K562 (cell line): ENCODE data around the gene BLTP3B. TPM values are rescaled to one million over a fixed set of nuclear protein-coding genes. Genes with fewer than 3 reads are reported as not detected.

Experiments
- ATAC-seq: fragments of 200-7000 bp; cut with Tn5 transposase; 3 replicates; pipeline ENCODE4 v1.9.1; 2020; ENCODE audit warnings: moderate library complexity
- BruUV-seq: library from RNA; stranded (reverse); fragments of 400-500 nt; replicated peaks from 2 replicates; lab custom pipeline; 2021; lab: Mats Ljungman, UMichigan
- CTCF ChIA-PET: fragments of 300-600 bp; formaldehyde crosslinking; extraction: SDS; loops from one replicate; lab custom pipeline; 2021; ENCODE audit warnings: low intra/inter-chr PET ratio; lab: Yijun Ruan, JAX
- POLR2A ChIA-PET: fragments of 300-600, 350-650 bp; sonication (Branson Sonifier 250); formaldehyde crosslinking; extraction: SDS; loops from one replicate; lab custom pipeline; 2021; ENCODE audit warnings: antibody characterized with exemption, inconsistent platforms; lab: Yijun Ruan, JAX
- DNase-seq, 4 experiments: peaks; one replicate each; pipeline versions ENCODE4 v3.0.0 to v3.0.0-alpha.2; 2011 to 2018; ENCODE audit warnings: low spot score in 3 of 4, mixed read lengths in 3 of 4; ENCODE audit errors: extremely low read depth in 1 of 4
- FAIRE-seq: peaks from 2 replicates; lab custom pipeline; 2011; peaks lifted over from hg19 to GRCh38; lab: Jason Lieb, UNC
- H2AFZ ChIP-seq: 2 replicates; pipeline ENCODE4 v1.6.0; 2011; ENCODE audit warnings: low read depth, low read length, control low read depth, inconsistent platforms
- H3K27ac ChIP-seq: fragments of 200-600 bp; 3 replicates; pipeline ENCODE4 v1.8.0; 2011; ENCODE audit warnings: low read depth, mild to moderate bottlenecking, control low read depth, inconsistent platforms, low read length, moderate library complexity, mixed read lengths; ENCODE audit errors: extremely low read depth
- H3K27me3 ChIP-seq, 2 experiments: fragments of 300-600 bp in 1 of 2; 2 replicates in 1 of 2; 3 replicates in 1 of 2; pipeline versions ENCODE4 v1.6.0 to v1.8.0; 2011; ENCODE audit warnings: inconsistent platforms in 2 of 2, low read length in 2 of 2, mild to moderate bottlenecking in 1 of 2, mixed read lengths in 1 of 2, moderate library complexity in 1 of 2; ENCODE audit not compliant: control insufficient read depth in 2 of 2, insufficient read depth in 2 of 2
- H3K36me3 ChIP-seq: fragments of 300-600 bp; 3 replicates; pipeline ENCODE4 v1.8.0; 2011; ENCODE audit warnings: mild to moderate bottlenecking, low read length, inconsistent platforms; ENCODE audit not compliant: control insufficient read depth, insufficient read depth
- H3K4me1 ChIP-seq, 2 experiments: fragments of 200-600 bp in 1 of 2; replicated peaks in 1 of 2; 2 replicates in 1 of 2; 3 replicates in 1 of 2; pipeline versions ENCODE4 v1.5.1 to v1.8.0; 2011; ENCODE audit warnings: inconsistent platforms in 2 of 2, low read length in 2 of 2, mild to moderate bottlenecking in 1 of 2, mixed read lengths in 1 of 2, moderate library complexity in 1 of 2; ENCODE audit not compliant: control insufficient read depth in 2 of 2, insufficient read depth in 2 of 2
- H3K4me2 ChIP-seq: 2 replicates; pipeline ENCODE4 v1.6.1; 2011; ENCODE audit warnings: low read length, control low read depth, inconsistent platforms, mixed read lengths; ENCODE audit not compliant: insufficient read depth
- H3K4me3 ChIP-seq: fragments of 200-600 bp; sonication (generic), shearing (Covaris generic); 2 replicates; pipeline ENCODE4 v1.5.1; 2016; ENCODE audit warnings: control low read depth, inconsistent platforms
- H3K79me2 ChIP-seq: fragments of 200-600 bp; 3 replicates; pipeline ENCODE4 v1.8.0; 2011; ENCODE audit warnings: low read length, inconsistent platforms; ENCODE audit not compliant: control insufficient read depth, insufficient read depth
- H3K9ac ChIP-seq, 2 experiments: 2 replicates each; pipeline versions ENCODE4 v1.6.0 to v1.6.1; 2011; ENCODE audit warnings: low read depth in 2 of 2, low read length in 2 of 2, control low read depth in 1 of 2, inconsistent platforms in 1 of 2, mild to moderate bottlenecking in 1 of 2, mixed read lengths in 1 of 2; ENCODE audit not compliant: insufficient read depth in 1 of 2
- H3K9me1 ChIP-seq: one replicate; pipeline ENCODE4 v1.6.0; 2011; ENCODE audit warnings: inconsistent platforms, mild to moderate bottlenecking, low read length, moderate library complexity; ENCODE audit not compliant: control insufficient read depth, insufficient read depth
- H3K9me3 ChIP-seq: replicated peaks from 2 replicates; pipeline ENCODE4 v1.5.1; 2011; ENCODE audit warnings: low read depth, low read length, inconsistent platforms; ENCODE audit not compliant: control insufficient read depth, insufficient read depth
- H4K20me1 ChIP-seq: replicated peaks from 2 replicates; pipeline ENCODE4 v1.6.1; 2011; ENCODE audit warnings: low read length, inconsistent platforms, mixed read lengths; ENCODE audit not compliant: control insufficient read depth, insufficient read depth
- ATF7 ChIP-seq: fragments of 450-650 bp; IDR thresholded peaks from 2 replicates; pipeline ENCODE4 v1.7.1; 2014; ENCODE audit warnings: mild to moderate bottlenecking, moderate library complexity
- BCOR ChIP-seq: fragments of 450-650 bp; IDR thresholded peaks from 2 replicates; pipeline ENCODE4 v1.6.1; 2016
- ESRRA ChIP-seq: fragments of 450-650 bp; IDR thresholded peaks from 2 replicates; pipeline ENCODE4 v1.6.1; 2014; ENCODE audit warnings: low read depth, mild to moderate bottlenecking, moderate library complexity, borderline replicate concordance
- ETV1 ChIP-seq: fragments of 450-650 bp; conservative IDR thresholded peaks from 2 replicates; pipeline ENCODE4 v1.6.1; 2016; ENCODE audit warnings: missing genetic modification characterization, control low read depth, low read depth, missing compliant biosample characterization
- GABPA ChIP-seq: fragments of 200-800 bp; sonication (Bioruptor generic); conservative IDR thresholded peaks from 2 replicates; pipeline ENCODE4 v1.6.1; 2016; ENCODE audit warnings: low read depth, missing genetic modification characterization, missing compliant biosample characterization
- KLF10 ChIP-seq: fragments of 250-450 bp; sonication (Bioruptor Pico); IDR thresholded peaks from 2 replicates; pipeline ENCODE4 v1.6.1; 2021; ENCODE audit warnings: matching md5 sums
- RBM25 ChIP-seq: fragments of 200-400 bp; formaldehyde crosslinking; IDR thresholded peaks from 2 replicates; pipeline ENCODE4 v1.6.1; 2018; ENCODE audit warnings: low read length, low read depth, moderate library complexity; ENCODE audit not compliant: severe bottlenecking
- SIN3B ChIP-seq: fragments of 450-650 bp; IDR thresholded peaks from 2 replicates; pipeline ENCODE4 v1.6.1; 2017; ENCODE audit warnings: low read depth, mild to moderate bottlenecking, moderate library complexity
- TEAD2 ChIP-seq: fragments of 450-650 bp; IDR thresholded peaks from 2 replicates; pipeline ENCODE4 v1.6.1; 2016; ENCODE audit warnings: missing genetic modification characterization, control low read depth, missing compliant biosample characterization
- TRIM24 ChIP-seq, 2 experiments: fragments of 450-650 bp; IDR thresholded peaks; 2 replicates each; pipeline ENCODE4 v1.6.1; 2016
- ZNF263 ChIP-seq: sonication (generic); formaldehyde crosslinking; IDR thresholded peaks from 2 replicates; pipeline ENCODE4 v1.8.0; 2022; ENCODE audit warnings: mild to moderate bottlenecking, missing genetic modification reagents, borderline replicate concordance
- WGBS: fragments of 100-300 bp; shearing (Covaris generic); methylation state at CpG from one replicate; pipeline ENCODE4 v1.1.6; 2016; ENCODE audit warnings: low coverage, mixed read lengths; ENCODE audit not compliant: insufficient coverage; ENCODE audit errors: missing lambda C conversion rate; 5-methylcytosine and 5-hydroxymethylcytosine counted together
- in situ Hi-C: fragments of 300-500 bp; cut with MboI; formaldehyde crosslinking; loops from 4 replicates; pipeline ENCODE4 v1.15.0; 2018; ENCODE audit warnings: inconsistent platforms, mixed read lengths
- intact Hi-C: fragments of 100-400 bp; cut with micrococcal nuclease; formaldehyde crosslinking; loops from 2 replicates; pipeline ENCODE4 v1.14.2; 2022
- polyA plus RNA-seq, 8 experiments: library from polyadenylated mRNA; depleted of rRNA in 4 of 8; stranded (reverse) in 5 of 8; unstranded in 3 of 8; fragments of >200 nt; fragmentation: Nextera tagmentation in 2 of 8; fragmentation: Illumina TruSeq in 1 of 8; extraction: Ambion mirVana in 2 of 8; extraction: Trizol in 1 of 8; gene quantifications; 2 replicates each; pipeline versions ENCODE4 v1.2.1 to v1.2.3, GENCODE V29; 2011 to 2014; ENCODE audit warnings: inconsistent platforms in 1 of 8, missing spikeins in 1 of 8
- total RNA-seq, 7 experiments: library from RNA; depleted of rRNA in 6 of 7; stranded (reverse); fragments of >200 nt in 6 of 7; fragmentation: Illumina TruSeq in 2 of 7; extraction: Trizol in 2 of 7; gene quantifications; 2 replicates each; pipeline versions ENCODE4 v1.2.1 to v1.2.3, GENCODE V29; 2011 to 2021; ENCODE audit warnings: low replicate concordance in 1 of 7
- TF ChIP-seq, protein P1 (sequence below): fragments of 250-450 bp; sonication (Bioruptor Pico); IDR thresholded peaks from 2 replicates; pipeline ENCODE4 v1.4.0; 2020
- TF ChIP-seq, protein P2 (sequence below): fragments of 450-650 bp; formaldehyde crosslinking; IDR thresholded peaks from 2 replicates; pipeline ENCODE4 v1.4.0; 2020; ENCODE audit warnings: mild to moderate bottlenecking, moderate library complexity
- TF ChIP-seq, protein P3 (sequence below): sonication (generic); formaldehyde crosslinking; IDR thresholded peaks from 2 replicates; pipeline ENCODE4 v1.8.1; 2023; ENCODE audit warnings: mild to moderate bottlenecking, missing genetic modification reagents

The BLTP3B gene
- total and polyA plus RNA-seq, 9 of the 15 experiments (the other 6 are each of a cell fraction or from before 2014, with no cell fraction given), result 3.9 to 27.4 (median 19.7) TPM

DNA sequence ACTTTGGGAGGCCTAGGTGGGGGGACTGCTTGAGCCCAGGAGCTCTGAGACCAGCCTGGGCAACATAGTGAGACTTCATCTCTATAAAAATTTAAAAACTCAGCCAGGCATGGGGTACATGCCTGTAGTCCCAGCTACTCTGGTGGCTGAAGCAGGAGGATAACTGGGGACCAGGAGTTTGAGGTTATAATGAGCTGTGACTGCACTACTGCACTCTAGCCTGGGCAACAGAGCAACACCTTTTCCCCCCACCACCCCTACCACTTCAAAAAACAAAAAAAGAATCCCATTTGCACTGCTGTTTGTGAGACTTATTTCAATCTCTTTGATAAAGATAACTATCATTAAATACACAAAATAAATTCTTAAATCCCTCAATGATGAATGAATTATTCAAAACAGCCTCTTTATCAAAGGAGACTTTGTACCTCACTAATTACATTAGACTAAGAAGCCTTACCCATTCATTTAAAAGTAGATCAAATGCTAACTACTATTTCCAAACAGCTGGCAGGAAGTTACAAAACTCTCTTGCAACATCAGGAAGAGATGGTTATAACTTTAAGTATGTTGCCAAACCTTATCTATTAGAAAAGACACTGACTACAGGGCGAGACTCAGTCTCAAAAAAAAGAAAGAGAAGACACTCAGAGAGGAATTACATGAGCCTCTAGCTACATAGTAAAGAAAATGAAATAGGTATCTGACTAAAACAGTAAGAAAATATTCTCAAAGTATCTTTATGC lies 14.7 kb downstream of the BLTP3B start:
- ChIA-PET POLR2A (interaction anchor here (1.2 kb wide), 1 partner anchor 10 kb away, joined by 3 read pairs; no protein-coding TSS in a partner anchor), CTCF (no interaction called here)
- no peak overlapping the region for H3K4me2 ChIP-seq
- H3K4me3 ChIP-seq, result no peak overlapping the region
- DNase-seq (no peak), ATAC-seq (peak; percentile 19), FAIRE-seq (no peak)
- no peaks in the 10 kb centered on the region for H3K9me1 ChIP-seq
- BruUV-seq, result no TSS peak
- H2AFZ ChIP-seq, result no peak overlapping the region
- in situ Hi-C loops, result no loop called here
- no peaks in the 10 kb centered on the region for H3K36me3 ChIP-seq
- H3K79me2 ChIP-seq, result peaks cover 9% of the 10 kb centered on the region; the same call in 2 of the 3 replicates
- no peaks in the 10 kb centered on the region for H3K27me3 ChIP-seq
- H3K4me1 ChIP-seq, result peaks cover 0 to 4% of the 10 kb centered on the region in 2 experiments; a peak in 2 of 5 replicates
- intact Hi-C loops, result loop anchor here (5.0 kb wide), 1 partner anchor 51 kb away; no protein-coding TSS in a partner anchor
- H3K9ac ChIP-seq, result no peak overlapping the region
- H4K20me1 ChIP-seq, result no peaks in the 10 kb centered on the region
- H3K9me3 ChIP-seq, result no peaks in the 10 kb centered on the region
- no peak overlapping the region for H3K27ac ChIP-seq
- WGBS, result 7% methylated on average over 1 of the region's 1 CpG
- TF ChIP-seq SIN3B (no peak), ZNF263 (CRISPR knock-in tag) (no peak), BCOR (no peak), TRIM24 (IDR thresholded peaks at IDR 0.05) (peak; percentile 33 to 57; a peak in 2 of 4 replicates), RBM25 (no peak), ESRRA (no peak), KLF10 (CRISPR knock-in tag) (no peak), TEAD2 (tag) (no peak), ATF7 (no peak), GABPA (tag) (peak; percentile 75), ETV1 (peak; percentile 80)
- TF ChIP-seq, protein P1, sequence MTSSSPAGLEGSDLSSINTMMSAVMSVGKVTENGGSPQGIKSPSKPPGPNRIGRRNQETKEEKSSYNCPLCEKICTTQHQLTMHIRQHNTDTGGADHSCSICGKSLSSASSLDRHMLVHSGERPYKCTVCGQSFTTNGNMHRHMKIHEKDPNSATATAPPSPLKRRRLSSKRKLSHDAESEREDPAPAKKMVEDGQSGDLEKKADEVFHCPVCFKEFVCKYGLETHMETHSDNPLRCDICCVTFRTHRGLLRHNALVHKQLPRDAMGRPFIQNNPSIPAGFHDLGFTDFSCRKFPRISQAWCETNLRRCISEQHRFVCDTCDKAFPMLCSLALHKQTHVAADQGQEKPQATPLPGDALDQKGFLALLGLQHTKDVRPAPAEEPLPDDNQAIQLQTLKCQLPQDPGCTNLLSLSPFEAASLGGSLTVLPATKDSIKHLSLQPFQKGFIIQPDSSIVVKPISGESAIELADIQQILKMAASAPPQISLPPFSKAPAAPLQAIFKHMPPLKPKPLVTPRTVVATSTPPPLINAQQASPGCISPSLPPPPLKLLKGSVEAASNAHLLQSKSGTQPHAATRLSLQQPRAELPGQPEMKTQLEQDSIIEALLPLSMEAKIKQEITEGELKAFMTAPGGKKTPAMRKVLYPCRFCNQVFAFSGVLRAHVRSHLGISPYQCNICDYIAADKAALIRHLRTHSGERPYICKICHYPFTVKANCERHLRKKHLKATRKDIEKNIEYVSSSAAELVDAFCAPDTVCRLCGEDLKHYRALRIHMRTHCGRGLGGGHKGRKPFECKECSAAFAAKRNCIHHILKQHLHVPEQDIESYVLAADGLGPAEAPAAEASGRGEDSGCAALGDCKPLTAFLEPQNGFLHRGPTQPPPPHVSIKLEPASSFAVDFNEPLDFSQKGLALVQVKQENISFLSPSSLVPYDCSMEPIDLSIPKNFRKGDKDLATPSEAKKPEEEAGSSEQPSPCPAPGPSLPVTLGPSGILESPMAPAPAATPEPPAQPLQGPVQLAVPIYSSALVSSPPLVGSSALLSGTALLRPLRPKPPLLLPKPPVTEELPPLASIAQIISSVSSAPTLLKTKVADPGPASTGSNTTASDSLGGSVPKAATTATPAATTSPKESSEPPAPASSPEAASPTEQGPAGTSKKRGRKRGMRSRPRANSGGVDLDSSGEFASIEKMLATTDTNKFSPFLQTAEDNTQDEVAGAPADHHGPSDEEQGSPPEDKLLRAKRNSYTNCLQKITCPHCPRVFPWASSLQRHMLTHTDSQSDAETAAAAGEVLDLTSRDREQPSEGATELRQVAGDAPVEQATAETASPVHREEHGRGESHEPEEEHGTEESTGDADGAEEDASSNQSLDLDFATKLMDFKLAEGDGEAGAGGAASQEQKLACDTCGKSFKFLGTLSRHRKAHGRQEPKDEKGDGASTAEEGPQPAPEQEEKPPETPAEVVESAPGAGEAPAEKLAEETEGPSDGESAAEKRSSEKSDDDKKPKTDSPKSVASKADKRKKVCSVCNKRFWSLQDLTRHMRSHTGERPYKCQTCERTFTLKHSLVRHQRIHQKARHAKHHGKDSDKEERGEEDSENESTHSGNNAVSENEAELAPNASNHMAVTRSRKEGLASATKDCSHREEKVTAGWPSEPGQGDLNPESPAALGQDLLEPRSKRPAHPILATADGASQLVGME (CRISPR knock-in tag), result no peak
- TF ChIP-seq, protein P2, sequence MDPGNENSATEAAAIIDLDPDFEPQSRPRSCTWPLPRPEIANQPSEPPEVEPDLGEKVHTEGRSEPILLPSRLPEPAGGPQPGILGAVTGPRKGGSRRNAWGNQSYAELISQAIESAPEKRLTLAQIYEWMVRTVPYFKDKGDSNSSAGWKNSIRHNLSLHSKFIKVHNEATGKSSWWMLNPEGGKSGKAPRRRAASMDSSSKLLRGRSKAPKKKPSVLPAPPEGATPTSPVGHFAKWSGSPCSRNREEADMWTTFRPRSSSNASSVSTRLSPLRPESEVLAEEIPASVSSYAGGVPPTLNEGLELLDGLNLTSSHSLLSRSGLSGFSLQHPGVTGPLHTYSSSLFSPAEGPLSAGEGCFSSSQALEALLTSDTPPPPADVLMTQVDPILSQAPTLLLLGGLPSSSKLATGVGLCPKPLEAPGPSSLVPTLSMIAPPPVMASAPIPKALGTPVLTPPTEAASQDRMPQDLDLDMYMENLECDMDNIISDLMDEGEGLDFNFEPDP (CRISPR knock-in tag), result no peak
- TF ChIP-seq, protein P3, sequence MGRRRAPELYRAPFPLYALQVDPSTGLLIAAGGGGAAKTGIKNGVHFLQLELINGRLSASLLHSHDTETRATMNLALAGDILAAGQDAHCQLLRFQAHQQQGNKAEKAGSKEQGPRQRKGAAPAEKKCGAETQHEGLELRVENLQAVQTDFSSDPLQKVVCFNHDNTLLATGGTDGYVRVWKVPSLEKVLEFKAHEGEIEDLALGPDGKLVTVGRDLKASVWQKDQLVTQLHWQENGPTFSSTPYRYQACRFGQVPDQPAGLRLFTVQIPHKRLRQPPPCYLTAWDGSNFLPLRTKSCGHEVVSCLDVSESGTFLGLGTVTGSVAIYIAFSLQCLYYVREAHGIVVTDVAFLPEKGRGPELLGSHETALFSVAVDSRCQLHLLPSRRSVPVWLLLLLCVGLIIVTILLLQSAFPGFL (CRISPR knock-in tag), result no peak
